ENCODE measurements around the gene DRD3. TPM values are rescaled to one million over a fixed set of nuclear protein-coding genes. Genes with fewer than 3 reads are reported as not detected.

Gene DRD3
- total and polyA plus RNA-seq, 4 donors, result not detected

DNA sequence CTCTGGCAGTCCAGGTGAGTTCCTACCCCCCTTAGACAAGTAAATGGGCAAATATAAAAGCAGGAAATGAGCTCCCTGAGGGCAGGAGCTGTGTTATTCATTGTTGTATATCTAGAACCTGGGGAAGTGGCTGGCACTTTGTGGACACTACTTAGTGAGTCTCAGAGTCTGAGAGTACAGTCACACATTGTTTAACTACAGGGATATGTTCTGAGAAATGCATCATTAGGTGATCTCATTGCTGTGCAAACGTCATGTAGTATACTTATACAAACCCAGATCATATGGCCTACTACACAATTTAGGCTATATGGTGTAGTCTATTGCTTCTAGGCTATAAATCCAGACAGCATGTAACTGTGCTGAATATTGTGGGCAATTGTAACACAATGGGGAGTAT lies 52.4 kb downstream of the DRD3 start:
- TF ChIP-seq, protein P1, sequence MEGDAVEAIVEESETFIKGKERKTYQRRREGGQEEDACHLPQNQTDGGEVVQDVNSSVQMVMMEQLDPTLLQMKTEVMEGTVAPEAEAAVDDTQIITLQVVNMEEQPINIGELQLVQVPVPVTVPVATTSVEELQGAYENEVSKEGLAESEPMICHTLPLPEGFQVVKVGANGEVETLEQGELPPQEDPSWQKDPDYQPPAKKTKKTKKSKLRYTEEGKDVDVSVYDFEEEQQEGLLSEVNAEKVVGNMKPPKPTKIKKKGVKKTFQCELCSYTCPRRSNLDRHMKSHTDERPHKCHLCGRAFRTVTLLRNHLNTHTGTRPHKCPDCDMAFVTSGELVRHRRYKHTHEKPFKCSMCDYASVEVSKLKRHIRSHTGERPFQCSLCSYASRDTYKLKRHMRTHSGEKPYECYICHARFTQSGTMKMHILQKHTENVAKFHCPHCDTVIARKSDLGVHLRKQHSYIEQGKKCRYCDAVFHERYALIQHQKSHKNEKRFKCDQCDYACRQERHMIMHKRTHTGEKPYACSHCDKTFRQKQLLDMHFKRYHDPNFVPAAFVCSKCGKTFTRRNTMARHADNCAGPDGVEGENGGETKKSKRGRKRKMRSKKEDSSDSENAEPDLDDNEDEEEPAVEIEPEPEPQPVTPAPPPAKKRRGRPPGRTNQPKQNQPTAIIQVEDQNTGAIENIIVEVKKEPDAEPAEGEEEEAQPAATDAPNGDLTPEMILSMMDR (IDR thresholded peaks at IDR 0.05; ENCODE audit: low read depth, low read length, missing input control), result no peak
- no peak for TF ChIP-seq YY1 (IDR thresholded peaks at IDR 0.05)
- TF ChIP-seq ATF3 (IDR thresholded peaks at IDR 0.05), result no peak
- no peak for TF ChIP-seq SP1 (IDR thresholded peaks at IDR 0.05)
- TF ChIP-seq FOXA2 (IDR thresholded peaks at IDR 0.05), result no peak
- TF ChIP-seq MAX (IDR thresholded peaks at IDR 0.05), result no peak
- TF ChIP-seq RAD21 (IDR thresholded peaks at IDR 0.05), result no peak
- TF ChIP-seq HNF4G (IDR thresholded peaks at IDR 0.05), result no peak
- no peak for TF ChIP-seq EGR1 (IDR thresholded peaks at IDR 0.05; ENCODE audit: low read depth in 2 of 2)
- TF ChIP-seq, protein P2, sequence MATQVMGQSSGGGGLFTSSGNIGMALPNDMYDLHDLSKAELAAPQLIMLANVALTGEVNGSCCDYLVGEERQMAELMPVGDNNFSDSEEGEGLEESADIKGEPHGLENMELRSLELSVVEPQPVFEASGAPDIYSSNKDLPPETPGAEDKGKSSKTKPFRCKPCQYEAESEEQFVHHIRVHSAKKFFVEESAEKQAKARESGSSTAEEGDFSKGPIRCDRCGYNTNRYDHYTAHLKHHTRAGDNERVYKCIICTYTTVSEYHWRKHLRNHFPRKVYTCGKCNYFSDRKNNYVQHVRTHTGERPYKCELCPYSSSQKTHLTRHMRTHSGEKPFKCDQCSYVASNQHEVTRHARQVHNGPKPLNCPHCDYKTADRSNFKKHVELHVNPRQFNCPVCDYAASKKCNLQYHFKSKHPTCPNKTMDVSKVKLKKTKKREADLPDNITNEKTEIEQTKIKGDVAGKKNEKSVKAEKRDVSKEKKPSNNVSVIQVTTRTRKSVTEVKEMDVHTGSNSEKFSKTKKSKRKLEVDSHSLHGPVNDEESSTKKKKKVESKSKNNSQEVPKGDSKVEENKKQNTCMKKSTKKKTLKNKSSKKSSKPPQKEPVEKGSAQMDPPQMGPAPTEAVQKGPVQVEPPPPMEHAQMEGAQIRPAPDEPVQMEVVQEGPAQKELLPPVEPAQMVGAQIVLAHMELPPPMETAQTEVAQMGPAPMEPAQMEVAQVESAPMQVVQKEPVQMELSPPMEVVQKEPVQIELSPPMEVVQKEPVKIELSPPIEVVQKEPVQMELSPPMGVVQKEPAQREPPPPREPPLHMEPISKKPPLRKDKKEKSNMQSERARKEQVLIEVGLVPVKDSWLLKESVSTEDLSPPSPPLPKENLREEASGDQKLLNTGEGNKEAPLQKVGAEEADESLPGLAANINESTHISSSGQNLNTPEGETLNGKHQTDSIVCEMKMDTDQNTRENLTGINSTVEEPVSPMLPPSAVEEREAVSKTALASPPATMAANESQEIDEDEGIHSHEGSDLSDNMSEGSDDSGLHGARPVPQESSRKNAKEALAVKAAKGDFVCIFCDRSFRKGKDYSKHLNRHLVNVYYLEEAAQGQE (IDR thresholded peaks at IDR 0.05), result no peak
- no peak for TF ChIP-seq FOXA1 (IDR thresholded peaks at IDR 0.05)
- no peak for TF ChIP-seq GABPA (IDR thresholded peaks at IDR 0.05 in 1 of 2, conservative IDR thresholded peaks at IDR 0.05 in 1 of 2)
- TF ChIP-seq JUND (IDR thresholded peaks at IDR 0.05), result no peak
- TF ChIP-seq HNF4A (conservative IDR thresholded peaks at IDR 0.05), result no peak
- TF ChIP-seq, protein P3, sequence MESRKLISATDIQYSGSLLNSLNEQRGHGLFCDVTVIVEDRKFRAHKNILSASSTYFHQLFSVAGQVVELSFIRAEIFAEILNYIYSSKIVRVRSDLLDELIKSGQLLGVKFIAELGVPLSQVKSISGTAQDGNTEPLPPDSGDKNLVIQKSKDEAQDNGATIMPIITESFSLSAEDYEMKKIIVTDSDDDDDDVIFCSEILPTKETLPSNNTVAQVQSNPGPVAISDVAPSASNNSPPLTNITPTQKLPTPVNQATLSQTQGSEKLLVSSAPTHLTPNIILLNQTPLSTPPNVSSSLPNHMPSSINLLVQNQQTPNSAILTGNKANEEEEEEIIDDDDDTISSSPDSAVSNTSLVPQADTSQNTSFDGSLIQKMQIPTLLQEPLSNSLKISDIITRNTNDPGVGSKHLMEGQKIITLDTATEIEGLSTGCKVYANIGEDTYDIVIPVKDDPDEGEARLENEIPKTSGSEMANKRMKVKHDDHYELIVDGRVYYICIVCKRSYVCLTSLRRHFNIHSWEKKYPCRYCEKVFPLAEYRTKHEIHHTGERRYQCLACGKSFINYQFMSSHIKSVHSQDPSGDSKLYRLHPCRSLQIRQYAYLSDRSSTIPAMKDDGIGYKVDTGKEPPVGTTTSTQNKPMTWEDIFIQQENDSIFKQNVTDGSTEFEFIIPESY (IDR thresholded peaks at IDR 0.05), result no peak
- TF ChIP-seq TAF1 (conservative IDR thresholded peaks at IDR 0.05), result no peak
- no peak for TF ChIP-seq RXRA (IDR thresholded peaks at IDR 0.05)
- no peak for TF ChIP-seq NR2F2 (IDR thresholded peaks at IDR 0.05)
- no peaks in the 10 kb centered on the region for H3K36me3 ChIP-seq (ENCODE audit: control insufficient read depth in 4 of 4, insufficient read depth in 3 of 4, low read depth in 1 of 4, low read length in 3 of 4)
- no peak overlapping the region for H3K27ac ChIP-seq (ENCODE audit: low read depth in 1 of 2, low read length in 2 of 2)
- no peak overlapping the region for H3K4me3 ChIP-seq (ENCODE audit: low read depth in 1 of 3, low read length in 3 of 3)
- H3K9me3 ChIP-seq (ENCODE audit: control insufficient read depth in 4 of 4, low read length in 3 of 4), result no peaks in the 10 kb centered on the region
- WGBS, result 86% methylated on average over 1 of the region's 1 CpG
- H3K4me1 ChIP-seq (ENCODE audit: control insufficient read depth in 4 of 4, insufficient read depth in 4 of 4, low read length in 3 of 4), result no peaks in the 10 kb centered on the region
- H3K9ac ChIP-seq (ENCODE audit: low read depth in 1 of 2, low read length in 2 of 2), result no peak overlapping the region
- peaks cover 0 to 3% (median 0%) of the 10 kb centered on the region in 4 donors for H3K27me3 ChIP-seq (ENCODE audit: control insufficient read depth in 4 of 4, insufficient read depth in 4 of 4, low read length in 3 of 4)
- DNase-seq (ENCODE audit: low spot score), result no peak

Data from liver (tissue), 9 donors.